ENCODE measurements around the gene AP1M2. TPM values are rescaled to one million over a fixed set of nuclear protein-coding genes. Genes with fewer than 3 reads are reported as not detected.
"Not testable (repeated sequence)": the region's sequence is repeated elsewhere in the genome, so short reads cannot be mapped to it uniquely, and the experiment has no call there.

AP1M2 gene
- total RNA-seq, 1 experiment from 2014 or later, result 126 TPM

- Histone ChIP-seq H3K4me3 (peak within 1 kb of the TSS; percentile 82), H3K27me3 (ENCODE audit: insufficient read depth, low read depth) (no peaks in the 10 kb centered on the region), H3K9me3 (ENCODE audit: insufficient read depth, low read depth) (no peaks in the 10 kb centered on the region), H3K79me2 (ENCODE audit: low read depth) (peaks cover 10% of the 10 kb centered on the region), H3K27ac (no peak within 1 kb of the TSS), H3F3A (ENCODE audit: insufficient read depth, low read depth) (no peaks in the 10 kb centered on the region; the same call in 1 of the 2 replicates), H2AFZ (peak within 1 kb of the TSS; percentile 78), H3K4me1 (replicated peaks; ENCODE audit: insufficient read depth) (peaks cover 6% of the 10 kb centered on the region; the same call in 1 of the 2 replicates), H4K20me1 (ENCODE audit: insufficient read depth) (no peaks in the 10 kb centered on the region), H3K4me2 (peak within 1 kb of the TSS; percentile 76), H3K9me2 (ENCODE audit: insufficient read depth) (no peaks in the 10 kb centered on the region), H3K36me3 (ENCODE audit: low read depth) (no peaks in the 10 kb centered on the region)
- POLR2A ChIA-PET (ENCODE audit: unreplicated experiment), result interaction anchor here (0.6 to 0.7 kb wide), 2 partner anchors 18 to 21 kb away, joined by 9 to 17 read pairs; no protein-coding TSS in a partner anchor
- peak; percentile 87 to 95 for DNase-seq
- CTCF ChIA-PET, result no interaction called here
- no TSS peak for BruUV-seq (replicated peaks)
- intact Hi-C loops (cut with micrococcal nuclease; ENCODE audit: unreplicated experiment), result loop anchor here (5.0 kb wide), 1 partner anchor 41 kb away; the partner anchor contains the start of gene KEAP1
- TF ChIP-seq CTCF (conservative IDR thresholded peaks at IDR 0.05) (no peak), EZH2 (IDR thresholded peaks at IDR 0.05; ENCODE audit: low read depth) (no peak)
These were observed 43.5 kb downstream of the AP1M2 start, which contains the start of gene ATG4D for GRCh38 chr19:10543420-10544241. ATG4D (plus strand) TSS chr19:10543904; CDS start chr19:10544091, 187 bp downstream.

- Histone ChIP-seq H3K27ac (no peak overlapping the region), H3F3A (ENCODE audit: insufficient read depth, low read depth) (peaks cover 5% of the 10 kb centered on the region; the same call in 1 of the 2 replicates), H3K4me3 (peak overlapping the region; percentile 82), H3K27me3 (ENCODE audit: insufficient read depth, low read depth) (no peaks in the 10 kb centered on the region), H3K4me2 (peak overlapping the region; percentile 76), H3K9me3 (ENCODE audit: insufficient read depth, low read depth) (no peaks in the 10 kb centered on the region), H3K4me1 (replicated peaks; ENCODE audit: insufficient read depth) (peaks cover 6% of the 10 kb centered on the region; the same call in 1 of the 2 replicates), H3K36me3 (ENCODE audit: low read depth) (no peaks in the 10 kb centered on the region), H3K9me2 (ENCODE audit: insufficient read depth) (no peaks in the 10 kb centered on the region), H3K79me2 (ENCODE audit: low read depth) (peaks cover 10% of the 10 kb centered on the region), H4K20me1 (ENCODE audit: insufficient read depth) (no peaks in the 10 kb centered on the region), H2AFZ (peak overlapping the region; percentile 78)
- ChIA-PET CTCF (no interaction called here), POLR2A (ENCODE audit: unreplicated experiment) (interaction anchor here (0.6 to 0.7 kb wide), 2 partner anchors 19 to 20 kb away, joined by 9 to 17 read pairs; no protein-coding TSS in a partner anchor)
- intact Hi-C loops (cut with micrococcal nuclease; ENCODE audit: unreplicated experiment), result loop anchor here (5.0 kb wide), 1 partner anchor 41 kb away; the partner anchor contains the start of gene KEAP1
- no peak for TF ChIP-seq EZH2 (IDR thresholded peaks at IDR 0.05; ENCODE audit: low read depth)
- no peak for TF ChIP-seq CTCF (conservative IDR thresholded peaks at IDR 0.05)
- BruUV-seq (replicated peaks), result no TSS peak
- DNase-seq, result no peak
These were observed 44.1 kb downstream of the AP1M2 start for GRCh38 chr19:10543059-10543419.

- CTCF ChIA-PET; H3K9me2 ChIP-seq (ENCODE audit: insufficient read depth); intact Hi-C loops (cut with micrococcal nuclease; ENCODE audit: unreplicated experiment); H4K20me1 ChIP-seq (ENCODE audit: insufficient read depth); H3K79me2 ChIP-seq (ENCODE audit: low read depth); H2AFZ ChIP-seq; H3K36me3 ChIP-seq (ENCODE audit: low read depth); H3K9me3 ChIP-seq (ENCODE audit: insufficient read depth, low read depth); H3K4me1 ChIP-seq (replicated peaks; ENCODE audit: insufficient read depth); H3K4me2 ChIP-seq; BruUV-seq (replicated peaks); H3K27ac ChIP-seq; DNase-seq; POLR2A ChIA-PET (ENCODE audit: unreplicated experiment); H3K4me3 ChIP-seq; H3K27me3 ChIP-seq (ENCODE audit: insufficient read depth, low read depth): not testable (repeated sequence)
- H3F3A ChIP-seq (ENCODE audit: insufficient read depth, low read depth), result peaks cover 13% of the 10 kb centered on the region; the same call in 1 of the 2 replicates
These were observed 48.1 kb downstream of the AP1M2 start for GRCh38 chr19:10539016-10539415.

All from PC-9 (cell line).